Activated CD8-positive, alpha-beta memory T cell treated with anti-CD3 and anti-CD28 coated beads, Interleukin-2, amount 50 U/mL, for 1 hour (primary cell): ENCODE results near the gene CHD9NB.

Source experiments
- DNase-seq: peaks from one replicate; pipeline ENCODE4 v3.0.0-alpha.2; 2020; ENCODE audit errors: extremely low read depth

CHD9NB gene

GRCh38 chr16:53052519-53053501 is at the start of gene CHD9NB:
Gene CHD9NB, minus strand, starts transcription at chr16:53052897. Its CDS starts 8,739 bp downstream, at chr16:53044158.
- no peak for DNase-seq

- no peak for DNase-seq
These were observed 48.2 kb upstream of the CHD9NB start for GRCh38 chr16:53100889-53101288.

GRCh38 chr16:53100131-53100748 is 47.5 kb upstream of the CHD9NB start:
- DNase-seq = no peak

- no peak for DNase-seq
These were observed 46.8 kb upstream of the CHD9NB start for GRCh38 chr16:53099318-53100130.

- DNase-seq = no peak
These were observed 46.0 kb upstream of the CHD9NB start for GRCh38 chr16:53098526-53099317.

- no peak for DNase-seq
These were observed 44.5 kb upstream of the CHD9NB start for GRCh38 chr16:53097190-53097589.

GRCh38 chr16:53094013-53094630 is 41.4 kb upstream of the CHD9NB start:
- no peak for DNase-seq

- DNase-seq = no peak
These were observed 40.6 kb upstream of the CHD9NB start for GRCh38 chr16:53093162-53093744.

- DNase-seq = no peak
These were observed 39.6 kb upstream of the CHD9NB start for GRCh38 chr16:53092284-53092683.

GRCh38 chr16:53091466-53092211 is 38.9 kb upstream of the CHD9NB start:
- DNase-seq = no peak

GRCh38 chr16:53090591-53091411 is 38.1 kb upstream of the CHD9NB start:
- DNase-seq = no peak

GRCh38 chr16:53090286-53090590 is 37.5 kb upstream of the CHD9NB start:
- no peak for DNase-seq

GRCh38 chr16:53089434-53090285 is 37.0 kb upstream of the CHD9NB start:
- no peak for DNase-seq

- no peak for DNase-seq
These were observed 34.4 kb upstream of the CHD9NB start for GRCh38 chr16:53087101-53087500.

GRCh38 chr16:53085931-53086421 is 33.3 kb upstream of the CHD9NB start:
- DNase-seq = no peak

- no peak for DNase-seq
These were observed 32.7 kb upstream of the CHD9NB start for GRCh38 chr16:53085369-53085843.

- DNase-seq = no peak
These were observed 32.1 kb upstream of the CHD9NB start for GRCh38 chr16:53084746-53085334.
